ENCODE measurements around the gene PGBD5. TPM values are rescaled to one million over a fixed set of nuclear protein-coding genes. Genes with fewer than 3 reads are reported as not detected.

PGBD5 gene, protein sequence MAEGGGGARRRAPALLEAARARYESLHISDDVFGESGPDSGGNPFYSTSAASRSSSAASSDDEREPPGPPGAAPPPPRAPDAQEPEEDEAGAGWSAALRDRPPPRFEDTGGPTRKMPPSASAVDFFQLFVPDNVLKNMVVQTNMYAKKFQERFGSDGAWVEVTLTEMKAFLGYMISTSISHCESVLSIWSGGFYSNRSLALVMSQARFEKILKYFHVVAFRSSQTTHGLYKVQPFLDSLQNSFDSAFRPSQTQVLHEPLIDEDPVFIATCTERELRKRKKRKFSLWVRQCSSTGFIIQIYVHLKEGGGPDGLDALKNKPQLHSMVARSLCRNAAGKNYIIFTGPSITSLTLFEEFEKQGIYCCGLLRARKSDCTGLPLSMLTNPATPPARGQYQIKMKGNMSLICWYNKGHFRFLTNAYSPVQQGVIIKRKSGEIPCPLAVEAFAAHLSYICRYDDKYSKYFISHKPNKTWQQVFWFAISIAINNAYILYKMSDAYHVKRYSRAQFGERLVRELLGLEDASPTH
- total RNA-seq, result 0.39 and 0.54 TPM in 2 replicates

DNA sequence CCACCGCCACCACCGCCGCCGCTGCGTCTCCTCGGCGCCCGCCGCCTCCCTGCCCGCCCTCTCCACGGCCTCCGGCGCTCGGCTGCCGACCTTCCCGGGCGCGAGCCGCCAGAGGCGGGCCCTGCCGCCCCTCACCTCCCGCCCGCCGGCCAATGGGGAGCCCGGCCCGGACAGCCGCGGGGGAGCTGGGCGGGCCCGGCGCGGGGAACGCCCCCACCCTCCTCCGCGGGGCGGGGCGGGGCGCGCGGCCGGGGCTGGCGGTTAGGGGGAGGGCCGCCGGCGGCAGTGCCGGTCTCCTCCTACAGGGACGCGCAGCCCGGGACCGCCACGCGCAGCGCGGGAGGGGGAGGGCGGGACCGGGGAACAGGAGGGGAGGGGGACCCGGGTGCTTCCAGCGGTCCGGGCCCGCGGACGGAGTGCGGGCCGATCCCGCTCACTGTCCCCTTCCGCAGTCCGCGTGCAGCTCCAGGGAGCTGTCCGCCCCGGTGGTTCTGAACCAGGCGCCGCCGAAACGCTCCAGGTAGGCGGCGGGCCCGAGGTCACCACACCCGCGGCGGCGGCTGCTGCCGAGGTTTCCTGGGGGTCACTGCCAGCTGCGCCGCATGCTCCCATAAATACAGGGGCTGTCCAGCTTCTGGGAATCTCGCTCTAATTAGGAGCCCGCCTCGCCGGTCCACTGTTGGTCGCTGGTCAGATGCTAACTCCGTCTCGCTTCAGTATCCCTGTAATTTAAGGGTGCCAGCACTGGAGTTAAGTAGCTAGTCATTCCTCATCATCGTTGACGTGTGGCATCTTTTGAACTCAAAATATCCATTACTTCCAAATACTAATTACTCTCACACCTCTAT is at the start of gene PGBD5:
TSS of gene PGBD5 (minus strand) at position 87 of the 848 bp plus-strand sequence. CDS start 404 bp downstream, outside the sequence.

Other genes with a start within 250 kb of the PGBD5 start
- gene COG2, start 216.1 kb upstream of the PGBD5 start, total RNA-seq, result 21.2 and 23.4 TPM in 2 replicates

All from articular chondrocyte of knee joint (primary cell).